HL-60 (cell line): ENCODE measurements around the gene SCAF8.

Experiments
- DNase-seq, 2 experiments: peaks; one replicate each; pipeline ENCODE4 v3.0.0-alpha.2; 2010 to 2020; ENCODE audit warnings: low read depth in 1 of 2, low spot score in 1 of 2
- H3K27ac ChIP-seq: fragments of 250-450 bp; sonication (Bioruptor Pico); replicated peaks from 2 replicates; pipeline ENCODE4 v1.5.1; 2020; ENCODE audit warnings: mild to moderate bottlenecking, moderate library complexity
- H3K27me3 ChIP-seq: fragments of 250-450 bp; sonication (Bioruptor Pico); 2 replicates; pipeline ENCODE4 v1.5.1; 2021; ENCODE audit warnings: mild to moderate bottlenecking, moderate library complexity; ENCODE audit not compliant: insufficient read depth, poor library complexity, severe bottlenecking
- H3K4me3 ChIP-seq: replicated peaks from 2 replicates; pipeline ENCODE4 v1.5.1; 2011; ENCODE audit warnings: mild to moderate bottlenecking, control low read depth, low read length; ENCODE audit not compliant: insufficient read depth
- CTCF ChIP-seq: IDR thresholded peaks from one replicate; pipeline ENCODE4 v1.5.1; 2011; ENCODE audit warnings: low read length, control low read depth, inconsistent platforms; ENCODE audit not compliant: insufficient read depth
- GABPA ChIP-seq: IDR thresholded peaks from 2 replicates; pipeline ENCODE4 v1.6.1; 2012; ENCODE audit warnings: low read depth
- POLR2AphosphoS5 ChIP-seq: IDR thresholded peaks from 2 replicates; pipeline ENCODE4 v1.6.1; 2012; ENCODE audit warnings: low read depth
- REST ChIP-seq: IDR thresholded peaks from 2 replicates; pipeline ENCODE4 v1.6.1; 2012; ENCODE audit warnings: low read depth; ENCODE audit not compliant: insufficient replicate concordance
- SPI1 ChIP-seq: IDR thresholded peaks from 2 replicates; pipeline ENCODE4 v1.6.1; 2012; ENCODE audit warnings: low read depth, mild to moderate bottlenecking, borderline replicate concordance

The SCAF8 gene

DNA sequence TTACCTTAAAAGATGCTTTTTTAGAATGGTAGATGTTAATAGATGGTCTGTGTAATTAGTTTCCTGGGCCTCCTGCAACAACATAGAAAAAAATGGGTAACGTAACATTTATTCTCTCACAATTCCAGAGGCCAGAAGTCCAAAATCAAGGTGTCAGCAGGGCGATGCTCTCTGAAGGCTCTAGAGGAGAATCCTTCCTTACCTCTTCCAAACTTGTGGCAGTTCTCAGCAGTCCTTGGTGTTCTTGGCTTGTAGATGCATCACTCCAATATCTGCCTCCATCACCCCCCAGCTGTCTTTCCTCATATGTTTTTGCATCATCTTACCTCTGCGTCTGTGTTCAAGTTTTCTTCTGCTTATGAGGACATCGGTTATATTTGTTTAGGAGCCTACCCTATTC is 107.9 kb downstream of the SCAF8 start:
- H3K27ac ChIP-seq = no peak overlapping the region
- no peak overlapping the region for H3K4me3 ChIP-seq
- no peak for TF ChIP-seq POLR2AphosphoS5
- TF ChIP-seq REST = no peak
- TF ChIP-seq CTCF = no peak
- TF ChIP-seq SPI1 = no peak
- no peak for TF ChIP-seq GABPA
- H3K27me3 ChIP-seq = no peaks in the 10 kb centered on the region
- DNase-seq = no peak

DNA sequence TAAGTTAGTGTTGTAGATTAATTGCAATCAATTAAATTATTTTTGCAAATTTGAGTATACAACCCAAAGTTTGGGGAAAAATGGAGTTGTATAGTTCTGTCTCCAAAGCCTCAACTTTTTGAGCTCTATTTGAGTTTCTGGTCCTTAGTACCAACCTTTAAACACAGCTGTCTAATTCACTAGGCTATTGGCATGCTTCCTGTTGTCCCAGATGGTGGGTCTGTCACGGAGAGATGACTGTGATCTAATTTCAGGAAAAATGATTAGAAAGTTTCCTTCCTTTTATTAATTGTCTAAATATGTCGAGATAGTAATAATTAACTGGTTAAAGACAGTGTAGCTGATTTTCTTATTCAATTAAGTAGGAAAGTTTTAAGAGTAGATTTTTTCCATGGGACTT is 109.6 kb downstream of the SCAF8 start:
- no peak overlapping the region for H3K4me3 ChIP-seq
- no peak for DNase-seq
- no peak for TF ChIP-seq POLR2AphosphoS5
- no peak for TF ChIP-seq GABPA
- TF ChIP-seq SPI1 = no peak
- no peak for TF ChIP-seq CTCF
- TF ChIP-seq REST = no peak
- no peaks in the 10 kb centered on the region for H3K27me3 ChIP-seq
- no peak overlapping the region for H3K27ac ChIP-seq

DNA sequence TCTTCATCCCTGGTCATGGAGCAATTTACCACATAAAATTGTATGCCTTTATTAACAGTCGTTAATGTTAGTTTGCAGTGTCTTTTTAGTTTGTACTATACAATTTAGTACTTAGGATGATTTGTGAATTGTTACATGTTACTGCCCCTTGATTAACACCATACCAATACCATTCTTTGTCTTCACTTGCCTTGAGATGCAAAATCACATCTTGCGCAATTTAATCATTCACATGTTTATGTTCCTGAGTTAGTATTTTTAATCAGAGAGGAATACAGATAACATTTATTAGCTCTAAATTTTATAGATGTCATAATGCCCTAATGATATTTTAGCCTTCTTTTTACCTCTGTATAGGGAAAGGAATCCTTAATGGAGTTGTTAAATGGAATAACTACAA is 114.1 kb downstream of the SCAF8 start:
- TF ChIP-seq SPI1 = no peak
- no peak for TF ChIP-seq CTCF
- no peak for TF ChIP-seq GABPA
- no peak for TF ChIP-seq POLR2AphosphoS5
- TF ChIP-seq REST = no peak
- no peak overlapping the region for H3K4me3 ChIP-seq
- H3K27ac ChIP-seq = no peak overlapping the region
- no peak for DNase-seq
- H3K27me3 ChIP-seq = no peaks in the 10 kb centered on the region
